Measurements from ENCODE around the gene CAB39L.

CAB39L gene

GRCh38 chr13:49351871-49352270 is 92.0 kb downstream of the CAB39L start:
- POLR2A ChIA-PET, result no interaction called here
- DNase-seq (ENCODE audit: extremely low spot score), result no peak
- CTCF ChIA-PET, result no interaction called here
- TF ChIP-seq CTCF (IDR thresholded peaks at IDR 0.05; ENCODE audit: control extremely low read depth, extremely low read depth, low read depth, missing control alignments), result no peak

DNA sequence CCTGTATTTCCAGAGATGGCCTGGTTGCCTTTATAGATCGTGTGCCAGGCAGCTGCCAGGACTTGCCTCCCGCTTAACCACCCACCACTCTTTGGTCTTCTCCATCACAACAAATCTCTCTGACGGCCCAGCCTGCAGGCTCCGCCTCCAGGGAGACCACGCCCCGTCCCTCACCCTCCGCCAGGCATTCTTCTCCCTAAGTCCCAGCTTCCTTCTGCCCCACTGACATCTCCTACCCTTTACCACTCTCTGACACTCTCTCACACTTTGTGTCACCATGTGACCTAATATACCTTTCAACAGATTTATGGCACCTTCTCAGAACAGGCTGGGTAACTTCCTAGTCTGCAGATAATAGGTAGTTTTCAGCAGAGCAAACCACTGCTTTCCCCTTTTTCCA is 95.1 kb downstream of the CAB39L start:
- ChIA-PET POLR2A (no interaction called here), CTCF (interaction anchor here (1.0 kb wide), 1 partner anchor 18 kb away, joined by 3 read pairs; no protein-coding TSS in a partner anchor)
- no peak for DNase-seq (ENCODE audit: extremely low spot score)
- TF ChIP-seq CTCF (IDR thresholded peaks at IDR 0.05; ENCODE audit: control extremely low read depth, extremely low read depth, low read depth, missing control alignments), result no peak

DNA sequence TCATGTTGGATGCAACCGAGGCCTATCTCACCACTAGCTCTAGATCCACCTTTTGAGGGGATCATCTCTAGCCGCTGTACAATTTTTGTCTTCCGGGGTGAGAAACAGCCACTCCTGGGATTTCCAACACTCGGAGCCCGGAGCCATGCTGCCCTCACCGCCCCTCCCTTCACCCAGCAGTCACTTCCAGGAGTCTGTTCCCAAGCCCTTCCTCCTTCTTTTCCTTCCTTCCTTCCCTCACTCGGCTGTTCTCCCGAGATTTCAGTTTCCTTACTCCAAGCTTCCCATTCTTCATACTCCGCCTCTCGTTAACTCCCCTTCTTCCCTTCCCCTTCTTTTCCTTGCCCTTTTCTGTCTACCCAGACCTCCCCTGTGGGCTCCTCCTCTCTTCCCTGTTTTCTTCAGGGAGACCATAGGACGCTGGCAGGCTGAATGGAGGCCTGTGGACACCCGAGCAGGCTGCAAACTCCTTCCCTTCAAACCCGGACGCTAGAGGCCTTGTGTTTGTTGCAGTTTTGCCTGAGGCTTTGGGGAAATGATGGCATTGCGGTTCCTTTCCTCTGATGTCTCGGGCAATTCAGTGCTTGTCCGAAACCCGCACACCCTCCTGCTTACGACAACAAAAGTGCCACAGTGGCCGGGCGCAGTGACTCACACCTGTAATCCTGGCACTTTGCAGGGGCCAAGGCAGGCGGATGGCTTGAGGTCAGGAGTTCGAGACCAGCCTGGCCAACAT is 96.0 kb downstream of the CAB39L start:
- TF ChIP-seq CTCF (IDR thresholded peaks at IDR 0.05; ENCODE audit: control extremely low read depth, extremely low read depth, low read depth, missing control alignments), result no peak
- ChIA-PET POLR2A (no interaction called here), CTCF (no interaction called here)
- DNase-seq (ENCODE audit: extremely low spot score), result no peak

DNA sequence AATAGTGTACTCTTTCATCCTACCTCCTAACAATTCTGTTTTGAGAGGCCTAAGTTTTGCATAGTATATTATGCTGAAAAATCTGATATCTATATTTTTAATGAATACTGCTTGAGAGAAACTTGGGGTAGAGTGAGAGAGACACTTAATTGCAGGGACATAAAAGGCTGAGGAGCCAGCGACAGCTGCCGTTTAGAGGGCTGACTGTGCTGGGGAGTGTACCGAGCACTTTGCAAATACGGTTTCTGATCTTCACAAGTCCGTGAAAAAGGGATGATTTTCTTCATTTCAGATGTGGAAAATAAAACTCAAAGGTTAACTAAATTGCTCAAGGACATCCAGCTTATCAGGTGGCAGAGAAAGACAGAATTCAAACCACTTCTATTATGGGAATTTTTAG is 97.4 kb downstream of the CAB39L start:
- ChIA-PET POLR2A (no interaction called here), CTCF (interaction anchor here (1.4 kb wide), 1 partner anchor 20 kb away, joined by 3 read pairs; no protein-coding TSS in a partner anchor)
- no peak for TF ChIP-seq CTCF (IDR thresholded peaks at IDR 0.05; ENCODE audit: control extremely low read depth, extremely low read depth, low read depth, missing control alignments)
- DNase-seq (ENCODE audit: extremely low spot score), result no peak

DNA sequence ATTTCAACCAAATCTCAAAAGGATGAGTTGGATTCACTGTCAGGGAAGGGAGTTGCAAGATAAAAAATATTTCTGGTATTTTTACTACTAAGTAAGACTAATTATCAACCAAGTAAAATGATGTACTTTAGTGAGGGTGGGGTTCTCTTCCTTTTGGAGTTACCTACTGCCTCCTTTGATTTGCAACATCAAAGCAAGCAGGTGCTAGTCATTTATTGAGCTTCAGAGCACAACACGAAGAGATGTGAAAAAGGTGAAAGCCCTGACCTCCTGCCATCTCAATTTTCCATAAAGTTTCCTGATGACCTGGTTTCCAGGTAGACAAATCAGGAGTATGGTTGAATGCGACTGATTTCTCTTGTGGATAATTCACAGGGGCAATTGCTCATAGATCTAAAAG is 100.1 kb downstream of the CAB39L start:
- DNase-seq (ENCODE audit: extremely low spot score), result no peak
- CTCF ChIA-PET, result interaction anchor here (2.5 kb wide), 1 partner anchor 9 kb away, joined by 11 read pairs; no protein-coding TSS in a partner anchor
- no peak for TF ChIP-seq CTCF (IDR thresholded peaks at IDR 0.05; ENCODE audit: control extremely low read depth, extremely low read depth, low read depth, missing control alignments)
- POLR2A ChIA-PET, result no interaction called here

DNA sequence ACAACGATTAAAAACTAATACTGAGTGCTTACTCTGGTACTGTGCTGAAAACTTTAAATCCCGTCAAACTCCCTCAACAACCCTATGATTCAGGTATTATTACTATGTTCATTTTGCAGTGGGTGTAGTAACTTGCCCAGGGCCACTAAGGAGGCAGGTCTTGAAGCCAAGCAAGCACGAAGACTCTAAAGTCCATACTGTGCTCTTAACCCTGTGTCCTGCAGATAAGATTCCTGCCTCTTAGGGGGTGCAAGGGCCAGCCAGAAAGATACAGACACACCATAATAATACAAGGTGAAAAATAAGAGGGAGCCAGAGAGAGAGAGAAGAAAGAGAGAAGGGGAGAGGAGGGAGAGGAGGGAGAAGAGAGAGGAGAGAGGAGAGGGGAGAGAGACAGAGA is 100.6 kb downstream of the CAB39L start:
- CTCF ChIA-PET, result interaction anchor here (2.5 kb wide), 1 partner anchor 9 kb away, joined by 11 read pairs; no protein-coding TSS in a partner anchor
- POLR2A ChIA-PET, result no interaction called here
- DNase-seq (ENCODE audit: extremely low spot score), result no peak
- no peak for TF ChIP-seq CTCF (IDR thresholded peaks at IDR 0.05; ENCODE audit: control extremely low read depth, extremely low read depth, low read depth, missing control alignments)
